Epithelial cell of proximal tubule (primary cell): ENCODE data around the gene SPINT3. TPM values are rescaled to one million over a fixed set of nuclear protein-coding genes. Genes with fewer than 3 reads are reported as not detected.

ENCODE experiments used
- DNase-seq: peaks from one replicate; pipeline ENCODE4 v3.0.0-alpha.2; 2011; ENCODE audit warnings: low read depth
- H3K4me3 ChIP-seq: 2 replicates; pipeline ENCODE4 v1.5.1; 2011; ENCODE audit warnings: low read depth, mild to moderate bottlenecking, low read length
- total RNA-seq: library from RNA; depleted of rRNA; stranded (reverse); fragments of >200 nt; gene quantifications from 2 replicates; pipeline ENCODE4 v1.2.3, GENCODE V29; 2015
- TF ChIP-seq, protein P1 (sequence below): conservative IDR thresholded peaks from 2 replicates; pipeline ENCODE4 v1.5.1; 2012; ENCODE audit warnings: low read depth, mild to moderate bottlenecking, low read length

SPINT3 gene
- total RNA-seq, 1 donor from 2014 or later = not detected

DNA sequence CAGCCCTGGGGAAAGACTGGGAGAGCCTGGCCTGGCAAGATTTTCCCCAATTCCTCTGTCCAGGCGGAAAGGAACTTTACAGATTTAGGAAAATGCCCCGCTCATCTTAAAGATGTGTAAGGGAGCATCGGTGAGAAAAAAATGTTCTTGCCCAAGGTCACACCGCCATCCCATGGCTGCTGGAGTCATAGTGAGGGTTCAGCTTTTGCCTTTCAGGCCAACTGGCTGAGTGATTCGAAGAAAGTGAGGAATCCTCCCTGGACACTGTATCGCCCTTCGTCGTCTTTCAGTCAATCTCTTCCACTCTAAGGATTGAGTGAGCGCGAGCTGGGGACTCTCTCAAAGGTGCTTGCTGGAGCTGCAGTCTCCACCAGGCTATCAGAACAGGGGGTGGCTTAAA lies 44.5 kb downstream of the SPINT3 start:
- peak overlapping the region; percentile 54 for H3K4me3 ChIP-seq
- no peak for DNase-seq
- TF ChIP-seq, protein P1, sequence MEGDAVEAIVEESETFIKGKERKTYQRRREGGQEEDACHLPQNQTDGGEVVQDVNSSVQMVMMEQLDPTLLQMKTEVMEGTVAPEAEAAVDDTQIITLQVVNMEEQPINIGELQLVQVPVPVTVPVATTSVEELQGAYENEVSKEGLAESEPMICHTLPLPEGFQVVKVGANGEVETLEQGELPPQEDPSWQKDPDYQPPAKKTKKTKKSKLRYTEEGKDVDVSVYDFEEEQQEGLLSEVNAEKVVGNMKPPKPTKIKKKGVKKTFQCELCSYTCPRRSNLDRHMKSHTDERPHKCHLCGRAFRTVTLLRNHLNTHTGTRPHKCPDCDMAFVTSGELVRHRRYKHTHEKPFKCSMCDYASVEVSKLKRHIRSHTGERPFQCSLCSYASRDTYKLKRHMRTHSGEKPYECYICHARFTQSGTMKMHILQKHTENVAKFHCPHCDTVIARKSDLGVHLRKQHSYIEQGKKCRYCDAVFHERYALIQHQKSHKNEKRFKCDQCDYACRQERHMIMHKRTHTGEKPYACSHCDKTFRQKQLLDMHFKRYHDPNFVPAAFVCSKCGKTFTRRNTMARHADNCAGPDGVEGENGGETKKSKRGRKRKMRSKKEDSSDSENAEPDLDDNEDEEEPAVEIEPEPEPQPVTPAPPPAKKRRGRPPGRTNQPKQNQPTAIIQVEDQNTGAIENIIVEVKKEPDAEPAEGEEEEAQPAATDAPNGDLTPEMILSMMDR = peak; percentile 30

DNA sequence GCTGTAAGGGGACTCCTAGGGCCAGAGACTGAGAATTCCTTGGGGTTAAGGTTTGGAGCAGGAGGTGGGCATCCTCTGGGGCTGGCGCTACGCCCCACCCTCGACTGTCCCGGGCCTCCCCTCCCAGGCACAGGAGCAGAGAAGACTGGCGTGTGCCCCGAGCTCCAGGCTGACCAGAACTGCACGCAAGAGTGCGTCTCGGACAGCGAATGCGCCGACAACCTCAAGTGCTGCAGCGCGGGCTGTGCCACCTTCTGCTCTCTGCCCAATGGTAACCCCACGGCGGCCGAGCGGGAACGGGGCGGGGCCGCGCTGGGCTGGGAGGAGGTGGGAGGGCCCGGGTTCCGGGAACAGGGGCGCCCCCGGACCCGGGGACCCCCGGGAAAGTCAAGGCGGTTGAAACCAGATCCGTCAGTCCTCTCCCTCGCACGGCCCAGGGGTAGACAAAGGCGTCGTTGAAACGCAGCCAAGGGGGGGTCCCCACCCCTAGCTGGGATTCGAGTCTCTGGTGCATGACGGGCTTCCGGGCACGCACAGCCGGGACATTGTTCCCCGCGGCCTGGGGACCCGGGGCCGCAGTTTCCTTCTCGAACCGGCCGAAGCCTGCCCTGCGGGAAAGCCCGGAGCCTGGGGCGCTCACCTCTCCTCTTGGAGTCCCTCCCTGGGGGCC lies 45.0 kb downstream of the SPINT3 start:
- H3K4me3 ChIP-seq = peak overlapping the region; percentile 54
- TF ChIP-seq, protein P1 = no peak
- no peak for DNase-seq

DNA sequence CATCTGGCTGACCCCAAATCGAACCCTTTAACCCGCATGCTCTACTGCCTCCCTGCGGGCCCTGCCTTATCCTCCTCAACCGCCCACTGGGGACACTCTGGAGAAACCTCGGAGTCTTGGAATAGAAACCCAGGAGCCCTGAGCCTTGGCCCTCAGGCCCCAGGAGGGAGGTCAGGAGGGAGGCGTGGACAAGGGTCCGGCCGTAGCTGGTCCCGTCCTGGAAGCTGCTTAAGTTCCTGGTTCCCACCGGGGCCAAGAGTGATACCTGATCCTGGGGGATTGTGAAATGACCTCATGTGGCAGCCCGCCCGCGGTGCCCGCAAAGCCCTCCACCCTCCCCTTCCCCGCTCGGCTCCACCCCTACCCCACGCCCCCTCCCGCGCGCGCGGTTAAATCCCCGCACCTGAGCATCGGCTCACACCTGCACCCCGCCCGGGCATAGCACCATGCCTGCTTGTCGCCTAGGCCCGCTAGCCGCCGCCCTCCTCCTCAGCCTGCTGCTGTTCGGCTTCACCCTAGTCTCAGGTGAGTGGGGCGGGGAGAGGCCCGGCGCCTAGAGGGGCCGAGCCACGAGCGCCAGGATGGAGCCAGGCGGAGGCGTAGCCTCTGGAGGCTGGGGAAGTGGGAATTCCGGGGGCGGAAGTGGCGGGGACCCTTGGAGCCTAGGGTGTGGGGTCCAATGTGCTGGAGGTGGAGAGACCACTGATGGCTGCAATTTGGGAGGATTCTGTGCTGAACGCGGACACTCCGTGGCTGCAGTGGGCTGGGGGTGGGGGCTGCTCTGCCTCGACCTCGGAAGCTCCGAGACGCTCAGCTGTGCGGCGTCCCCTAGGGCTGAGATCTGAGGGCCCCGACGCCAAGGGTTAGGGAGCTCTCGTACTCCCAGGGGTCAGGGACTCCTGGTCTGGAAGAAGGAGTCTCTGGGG lies 45.8 kb downstream of the SPINT3 start, which contains the start of gene WFDC2:
WFDC2 (plus strand) TSS at position 418 of the 926 bp plus-strand sequence; CDS start at position 447, 29 bp downstream.
- DNase-seq = no peak
- H3K4me3 ChIP-seq = peak within 1 kb of the TSS; percentile 54
- TF ChIP-seq, protein P1 = peak; percentile 28

DNA sequence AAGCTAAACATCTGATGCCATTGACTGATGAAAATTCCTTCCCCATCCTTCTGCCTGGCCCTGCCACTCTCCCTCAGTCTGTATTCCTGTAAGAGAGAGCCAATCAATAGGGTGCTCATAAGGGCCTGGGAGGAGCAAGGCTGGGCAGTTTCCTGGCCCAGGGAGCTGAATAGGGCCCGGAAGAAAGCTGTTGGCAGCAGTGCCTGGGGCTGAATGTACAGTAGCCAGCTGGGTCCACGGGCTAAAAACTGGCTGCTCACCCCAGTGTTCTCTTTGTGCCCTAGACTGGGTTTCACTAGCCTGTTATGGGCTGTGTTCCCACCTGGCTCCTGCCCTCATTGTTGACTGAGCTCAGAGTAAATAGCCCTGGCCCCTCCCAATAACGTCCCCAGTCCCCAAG lies 47.6 kb downstream of the SPINT3 start:
- no peak overlapping the region for H3K4me3 ChIP-seq
- DNase-seq = no peak
- TF ChIP-seq, protein P1 = no peak

DNA sequence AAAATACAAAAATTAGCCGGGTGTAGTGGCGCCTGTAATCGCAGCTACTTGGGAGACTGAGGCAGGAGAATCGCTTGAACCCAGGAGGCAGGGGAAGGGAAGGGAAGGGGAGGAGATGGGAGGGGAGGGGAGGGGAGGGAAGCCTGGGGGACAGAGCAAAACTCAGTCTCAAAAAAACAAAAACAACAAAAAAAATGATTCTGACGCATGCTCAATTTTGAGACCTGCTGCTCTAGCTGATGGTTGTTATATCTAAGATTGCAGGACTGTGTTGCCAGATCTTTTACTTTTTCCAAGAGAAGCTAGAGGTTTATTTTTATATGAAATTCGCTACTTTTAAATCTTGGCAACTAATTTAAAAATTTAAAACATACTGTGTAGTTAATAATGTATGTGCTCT lies 48.2 kb downstream of the SPINT3 start:
- no peak overlapping the region for H3K4me3 ChIP-seq
- no peak for DNase-seq
- TF ChIP-seq, protein P1 = no peak

DNA sequence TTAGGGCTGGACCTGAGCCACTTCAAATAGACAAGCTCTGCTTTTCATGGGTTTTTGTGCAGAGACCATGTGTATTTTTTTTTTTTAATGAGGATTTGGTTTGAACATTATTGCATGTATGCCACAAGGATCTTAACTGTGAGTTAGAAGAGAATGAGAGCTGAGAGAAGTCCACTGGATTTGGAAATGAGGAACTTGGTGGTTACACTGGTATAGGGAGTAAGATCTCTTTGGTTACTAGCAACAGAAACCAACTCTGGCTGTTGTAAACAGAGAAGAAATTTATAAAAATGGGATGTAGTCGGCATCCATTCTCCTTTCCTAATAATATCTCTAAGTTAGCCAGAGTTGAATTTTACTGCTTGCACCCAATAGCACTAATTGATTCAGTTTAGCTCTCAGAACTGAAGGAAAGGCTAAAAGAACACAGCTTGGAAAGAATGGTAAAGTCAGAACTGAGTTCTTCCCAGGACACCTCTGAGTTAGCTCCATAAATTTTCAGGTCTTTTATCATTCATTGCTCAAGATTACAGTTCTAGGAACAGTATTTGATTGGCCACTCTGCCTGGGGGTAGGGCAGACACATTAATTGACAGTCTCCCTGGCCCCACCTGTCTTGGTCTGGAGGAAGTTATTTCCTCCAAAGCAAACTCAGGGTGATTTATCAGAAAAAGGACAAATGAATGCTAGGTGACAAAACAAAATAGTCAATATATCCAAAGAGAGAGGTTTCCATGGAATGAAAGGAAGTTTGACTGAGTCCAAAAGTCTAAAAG lies 49.7 kb downstream of the SPINT3 start:
- H3K4me3 ChIP-seq = no peak overlapping the region
- TF ChIP-seq, protein P1 = no peak
- DNase-seq = no peak
